Gastrocnemius medialis (tissue), 4 donors: Measurements from ENCODE around the gene SGMS1.

Source experiments
- CTCF ChIP-seq, 5 experiments: fragments of 450-650 bp in 3 of 5; fragments of 200-600 bp in 2 of 5; sonication (generic) in 2 of 5; IDR thresholded peaks in 4 of 5; conservative IDR thresholded peaks in 1 of 5; 1 replicate in 4 of 5; 2 replicates in 1 of 5; pipeline ENCODE4 v1.5.1; 2016 to 2019; ENCODE audit warnings: antibody characterized with exemption in 5 of 5, mild to moderate bottlenecking in 3 of 5, moderate library complexity in 3 of 5
- POLR2A ChIP-seq, 2 donors: fragments of 450-650 bp; IDR thresholded peaks; one replicate each; pipeline ENCODE4 v1.6.1; 2017; ENCODE audit warnings: antibody characterized with exemption in 2 of 2, mild to moderate bottlenecking in 2 of 2, moderate library complexity in 2 of 2

- TF ChIP-seq CTCF (IDR thresholded peaks at IDR 0.05 in 4 of 5, conservative IDR thresholded peaks at IDR 0.05 in 1 of 5), result no peak
- no peak for TF ChIP-seq POLR2A (IDR thresholded peaks at IDR 0.05)
These were observed 208.5 kb downstream of the SGMS1 start for GRCh38 chr10:50415292-50415691.
